Mesenchymal stem cell (in vitro differentiated cells and primary cell): ENCODE data around the gene AADAT.

Experiments used
- DNase-seq: peaks from one replicate; pipeline ENCODE4 v3.0.0-alpha.2; 2013
- H2AFZ ChIP-seq: one replicate; pipeline ENCODE4 v1.6.1; 2013; ENCODE audit warnings: low read depth, mild to moderate bottlenecking, control low read depth, inconsistent platforms, low read length, moderate library complexity
- H2AK5ac ChIP-seq: 2 replicates; pipeline ENCODE4 v1.6.1; 2013; ENCODE audit warnings: low read length, moderate library complexity, mild to moderate bottlenecking, inconsistent platforms; ENCODE audit not compliant: severe bottlenecking
- H2BK120ac ChIP-seq: one replicate; pipeline ENCODE4 v1.6.1; 2013; ENCODE audit warnings: low read depth, mild to moderate bottlenecking, inconsistent platforms, low read length, moderate library complexity
- H2BK12ac ChIP-seq, 2 experiments: one replicate each; pipeline ENCODE4 v1.6.1; 2013; ENCODE audit warnings: inconsistent platforms in 2 of 2, low read length in 2 of 2, mild to moderate bottlenecking in 2 of 2, moderate library complexity in 2 of 2, control low read depth in 1 of 2
- H2BK15ac ChIP-seq: one replicate; pipeline ENCODE4 v1.6.1; 2013; ENCODE audit warnings: mild to moderate bottlenecking, low read depth, inconsistent platforms; ENCODE audit not compliant: poor library complexity, severe bottlenecking
- H2BK5ac ChIP-seq: 2 replicates; pipeline ENCODE4 v1.6.1; 2013; ENCODE audit warnings: low read depth, mild to moderate bottlenecking, low read length, control low read depth, inconsistent platforms; ENCODE audit not compliant: poor library complexity, severe bottlenecking
- H3K14ac ChIP-seq, 2 experiments: one replicate each; pipeline ENCODE4 v1.6.1; 2013; ENCODE audit warnings: inconsistent platforms in 2 of 2, low read length in 2 of 2, control low read depth in 1 of 2, mild to moderate bottlenecking in 1 of 2, moderate library complexity in 1 of 2
- H3K18ac ChIP-seq, 2 experiments: one replicate each; pipeline ENCODE4 v1.6.1; 2013; ENCODE audit warnings: inconsistent platforms in 2 of 2, low read length in 2 of 2, control low read depth in 1 of 2, low read depth in 1 of 2, mild to moderate bottlenecking in 1 of 2
- H3K23ac ChIP-seq, 2 experiments: one replicate each; pipeline ENCODE4 v1.6.1; 2013; ENCODE audit warnings: inconsistent platforms in 2 of 2, low read length in 2 of 2, mild to moderate bottlenecking in 2 of 2, moderate library complexity in 2 of 2, control low read depth in 1 of 2
- H3K27ac ChIP-seq: 2 replicates; pipeline ENCODE4 v1.5.1; 2013; ENCODE audit warnings: mild to moderate bottlenecking, moderate library complexity, low read length, control low read depth, inconsistent platforms; ENCODE audit not compliant: poor library complexity, severe bottlenecking
- H3K27me3 ChIP-seq, 2 experiments: 2 replicates each; pipeline versions ENCODE4 v1.6.1 to v1.7.0; 2013; ENCODE audit warnings: low read length in 2 of 2, mild to moderate bottlenecking in 2 of 2, moderate library complexity in 2 of 2, control low read depth in 1 of 2, inconsistent platforms in 1 of 2; ENCODE audit not compliant: control insufficient read depth in 1 of 2, insufficient read depth in 1 of 2
- H3K36me3 ChIP-seq, 2 experiments: 2 replicates each; pipeline versions ENCODE4 v1.6.1 to v1.7.0; 2013; ENCODE audit warnings: low read length in 2 of 2, control low read depth in 1 of 2, inconsistent platforms in 1 of 2, low read depth in 1 of 2, mild to moderate bottlenecking in 1 of 2; ENCODE audit not compliant: insufficient read depth in 2 of 2, control insufficient read depth in 1 of 2
- H3K4ac ChIP-seq, 2 experiments: one replicate each; pipeline ENCODE4 v1.6.1; 2013; ENCODE audit warnings: inconsistent platforms in 2 of 2, low read length in 2 of 2, mild to moderate bottlenecking in 2 of 2, moderate library complexity in 2 of 2, control low read depth in 1 of 2, low read depth in 1 of 2
- H3K4me1 ChIP-seq: 2 replicates; pipeline ENCODE4 v1.6.1; 2013; ENCODE audit warnings: low read depth, low read length, control low read depth; ENCODE audit not compliant: control insufficient read depth, insufficient read depth
- H3K4me2 ChIP-seq: 2 replicates; pipeline ENCODE4 v1.6.1; 2013; ENCODE audit warnings: low read length, mild to moderate bottlenecking, inconsistent platforms; ENCODE audit not compliant: poor library complexity, severe bottlenecking
- H3K4me3 ChIP-seq, 2 experiments: 2 replicates each; pipeline versions ENCODE4 v1.5.1 to v1.7.0; 2013; ENCODE audit warnings: low read length in 2 of 2, mild to moderate bottlenecking in 2 of 2, control low read depth in 1 of 2, low read depth in 1 of 2; ENCODE audit not compliant: insufficient read depth in 1 of 2
- H3K79me1 ChIP-seq: replicated peaks from 2 replicates; pipeline ENCODE4 v1.6.1; 2013; ENCODE audit warnings: mild to moderate bottlenecking, control low read depth, low read length, inconsistent platforms; ENCODE audit not compliant: poor library complexity, severe bottlenecking
- H3K9ac ChIP-seq: 2 replicates; pipeline ENCODE4 v1.7.0; 2013; ENCODE audit warnings: mild to moderate bottlenecking, low read length, moderate library complexity
- H3K9me3 ChIP-seq: 2 replicates; pipeline ENCODE4 v1.7.0; 2013; ENCODE audit warnings: mild to moderate bottlenecking, low read length; ENCODE audit not compliant: control insufficient read depth
- H4K8ac ChIP-seq: one replicate; pipeline ENCODE4 v1.6.1; 2013; ENCODE audit warnings: inconsistent platforms, mild to moderate bottlenecking, low read length, moderate library complexity
- H4K91ac ChIP-seq: one replicate; pipeline ENCODE4 v1.6.1; 2013; ENCODE audit warnings: mild to moderate bottlenecking, low read length, inconsistent platforms
- WGBS: methylation state at CpG from one replicate; pipeline ENCODE4 v1.1.7; 2013; ENCODE audit warnings: mixed read lengths; 5-methylcytosine and 5-hydroxymethylcytosine counted together

Gene AADAT

DNA sequence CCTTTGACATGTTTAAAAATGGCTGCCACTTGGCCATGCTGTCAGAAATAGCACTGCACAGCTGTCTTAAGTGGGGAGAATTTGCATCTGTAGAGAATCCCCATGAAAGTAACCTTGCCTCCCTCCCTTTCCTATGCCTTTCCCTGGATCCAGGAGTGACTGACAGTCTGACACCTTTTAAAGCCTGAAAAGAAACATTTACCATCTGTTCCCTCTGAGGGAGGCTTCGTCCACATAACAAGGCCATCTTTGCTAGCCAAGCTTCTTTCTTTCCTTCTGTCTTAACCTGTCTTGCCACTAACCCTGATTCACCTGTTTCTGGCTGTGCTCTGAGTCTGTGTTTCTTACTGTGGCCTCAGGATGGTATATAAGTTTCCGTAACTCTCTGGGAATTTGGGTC is 21.3 kb upstream of the AADAT start:
- Histone ChIP-seq H4K91ac (no peak overlapping the region), H4K8ac (no peak overlapping the region), H2BK120ac (no peak overlapping the region), H3K9ac (no peak overlapping the region), H2AFZ (no peak overlapping the region), H3K36me3 (no peaks in the 10 kb centered on the region), H3K27me3 (peaks cover 0 to 2% of the 10 kb centered on the region in 2 experiments), H3K27ac (no peak overlapping the region), H3K4ac (no peak overlapping the region), H3K4me1 (no peaks in the 10 kb centered on the region), H3K14ac (no peak overlapping the region), H3K18ac (no peak overlapping the region), H3K23ac (no peak overlapping the region), H2BK12ac (no peak overlapping the region), H2AK5ac (no peak overlapping the region), H3K79me1 (no peaks in the 10 kb centered on the region), H3K4me3 (no peak overlapping the region), H2BK5ac (no peak overlapping the region), H2BK15ac (no peak overlapping the region), H3K4me2 (no peak overlapping the region), H3K9me3 (no peaks in the 10 kb centered on the region)
- DNase-seq = no peak
- 33% methylated on average over 1 of the region's 2 CpGs for WGBS

DNA sequence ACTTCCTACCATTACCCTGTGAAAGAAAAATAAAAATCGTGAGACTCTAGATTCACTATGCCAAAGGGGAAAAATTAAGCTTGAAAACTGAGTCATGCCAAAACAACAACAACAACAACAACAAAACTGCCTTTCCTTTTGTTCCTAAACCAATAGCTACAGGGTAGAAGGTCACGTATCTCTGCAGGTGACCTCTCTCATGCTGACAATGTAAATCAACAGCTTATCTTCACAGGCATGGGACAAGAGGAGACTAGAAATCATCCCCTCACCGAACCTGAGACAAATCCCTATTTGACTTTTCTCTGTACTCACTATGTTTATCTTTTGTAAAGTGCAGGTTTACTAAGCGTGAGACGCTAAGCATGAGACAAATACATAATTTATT is 20.5 kb upstream of the AADAT start:
- Histone ChIP-seq H2AK5ac (no peak overlapping the region), H3K23ac (no peak overlapping the region), H3K27ac (no peak overlapping the region), H3K18ac (no peak overlapping the region), H4K91ac (no peak overlapping the region), H3K4me1 (no peaks in the 10 kb centered on the region), H3K4me3 (peak overlapping the region in 1 of 2 experiments; percentile 38), H3K79me1 (no peaks in the 10 kb centered on the region), H2BK12ac (no peak overlapping the region), H3K36me3 (no peaks in the 10 kb centered on the region), H3K4me2 (no peak overlapping the region), H2BK5ac (no peak overlapping the region), H3K27me3 (peaks cover 0 to 2% of the 10 kb centered on the region in 2 experiments), H3K4ac (no peak overlapping the region), H4K8ac (no peak overlapping the region), H2AFZ (no peak overlapping the region), H3K9me3 (no peaks in the 10 kb centered on the region), H2BK120ac (no peak overlapping the region), H3K14ac (no peak overlapping the region), H3K9ac (peak overlapping the region; percentile 50), H2BK15ac (no peak overlapping the region)
- DNase-seq = no peak
- whole genome bisulfite sequencing = 51% methylated on average over 5 of the region's 5 CpGs

DNA sequence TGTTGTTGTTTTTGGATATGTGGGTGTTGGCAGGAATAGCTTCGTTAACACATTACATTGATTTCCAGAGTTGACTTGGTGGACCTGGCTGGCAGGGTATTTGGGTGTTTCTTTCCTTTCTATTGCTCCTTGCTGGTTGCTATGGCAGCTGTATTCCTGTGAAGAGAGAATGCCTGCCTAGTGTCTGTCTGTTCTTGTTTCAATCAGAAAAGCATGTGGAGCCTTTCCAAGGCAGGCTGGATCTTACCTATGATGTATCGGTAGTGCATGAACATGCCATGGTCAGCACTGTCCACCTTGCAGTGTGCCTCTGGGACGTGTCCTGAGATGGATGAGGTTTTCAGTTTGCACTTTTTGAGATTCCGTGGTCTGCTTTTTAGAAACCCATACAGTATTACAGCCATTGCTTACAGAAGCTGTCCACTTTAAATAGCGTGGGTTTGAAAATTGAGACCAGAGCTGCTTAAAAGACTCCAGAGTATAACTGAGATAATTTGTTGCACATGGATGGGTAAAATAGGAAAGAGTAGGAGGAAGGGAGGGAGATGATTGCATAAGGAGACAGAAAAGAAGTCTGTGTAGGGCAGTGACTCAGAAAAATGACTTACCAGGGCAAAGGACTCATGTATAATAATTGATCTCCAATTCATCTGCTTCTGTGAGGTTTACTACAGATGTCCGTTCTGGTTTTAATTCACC is 20.0 kb upstream of the AADAT start:
- Histone ChIP-seq H3K4ac (no peak overlapping the region), H3K4me2 (no peak overlapping the region), H3K23ac (no peak overlapping the region), H2BK5ac (no peak overlapping the region), H2BK120ac (no peak overlapping the region), H3K9me3 (no peaks in the 10 kb centered on the region), H2AK5ac (no peak overlapping the region), H3K18ac (no peak overlapping the region), H3K27ac (no peak overlapping the region), H2AFZ (no peak overlapping the region), H2BK12ac (no peak overlapping the region), H2BK15ac (no peak overlapping the region), H3K27me3 (peaks cover 0 to 2% of the 10 kb centered on the region in 2 experiments), H3K9ac (peak overlapping the region; percentile 69), H3K4me1 (no peaks in the 10 kb centered on the region), H4K91ac (no peak overlapping the region), H3K4me3 (peak overlapping the region in 1 of 2 experiments; percentile 73), H3K79me1 (no peaks in the 10 kb centered on the region), H3K36me3 (no peaks in the 10 kb centered on the region), H4K8ac (no peak overlapping the region), H3K14ac (no peak overlapping the region)
- no peak for DNase-seq
- WGBS = 85% methylated on average over 5 of the region's 6 CpGs

DNA sequence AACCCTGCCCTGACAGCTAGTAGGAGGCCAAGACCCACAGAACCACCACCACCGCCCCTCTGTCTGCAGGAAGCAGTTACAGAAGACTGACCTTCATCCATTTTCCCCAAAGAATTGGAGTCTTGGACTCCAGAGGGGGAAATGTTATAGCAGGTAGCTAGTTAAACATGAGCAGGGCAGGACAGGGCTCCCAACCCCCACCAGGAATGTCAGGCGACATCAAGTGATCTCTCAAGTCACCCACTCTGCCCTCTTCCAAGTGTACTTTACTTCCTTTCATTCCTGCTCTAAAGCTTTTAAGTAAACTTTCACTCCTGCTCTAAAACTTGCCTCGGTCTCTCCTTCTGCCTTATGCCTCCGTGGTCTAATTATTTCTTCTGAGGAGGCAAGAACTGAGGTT is 17.1 kb upstream of the AADAT start:
- Histone ChIP-seq H2AK5ac (no peak overlapping the region), H3K79me1 (no peaks in the 10 kb centered on the region), H3K23ac (no peak overlapping the region), H3K4me1 (no peaks in the 10 kb centered on the region), H3K9me3 (no peaks in the 10 kb centered on the region), H3K27ac (no peak overlapping the region), H3K14ac (no peak overlapping the region), H4K8ac (no peak overlapping the region), H3K36me3 (no peaks in the 10 kb centered on the region), H2BK120ac (peak overlapping the region; percentile 49), H2BK5ac (no peak overlapping the region), H3K4me3 (no peak overlapping the region), H3K4me2 (no peak overlapping the region), H3K4ac (no peak overlapping the region), H2BK15ac (no peak overlapping the region), H3K27me3 (peaks cover 0 to 2% of the 10 kb centered on the region in 2 experiments), H2BK12ac (no peak overlapping the region), H4K91ac (no peak overlapping the region), H3K18ac (no peak overlapping the region), H2AFZ (no peak overlapping the region), H3K9ac (no peak overlapping the region)
- WGBS = 60% methylated on average over 3 of the region's 4 CpGs
- DNase-seq = no peak
